H9 (cell line): ENCODE measurements around the gene BRK1. TPM values are rescaled to one million over a fixed set of nuclear protein-coding genes. Genes with fewer than 3 reads are reported as not detected.
A peak's percentile ranks its signal among the peaks of the same experiment; 100 is the strongest.

Source experiments
- DNase-seq: peaks from one replicate; pipeline ENCODE4 v3.0.0-alpha.2; 2017
- H2AFZ ChIP-seq: one replicate; pipeline ENCODE4 v1.6.1; 2013; ENCODE audit warnings: mild to moderate bottlenecking, low read length, control low read depth, moderate library complexity
- H2AK5ac ChIP-seq: 2 replicates; pipeline ENCODE4 v1.6.1; 2013; ENCODE audit warnings: low read length, control low read depth, mixed read lengths; ENCODE audit not compliant: insufficient read length
- H2BK120ac ChIP-seq: one replicate; pipeline ENCODE4 v1.6.1; 2013; ENCODE audit warnings: low read depth, mild to moderate bottlenecking, low read length, control low read depth, inconsistent platforms; ENCODE audit not compliant: poor library complexity, severe bottlenecking
- H2BK12ac ChIP-seq: 2 replicates; pipeline ENCODE4 v1.6.1; 2013; ENCODE audit warnings: low read length, control low read depth, mixed read lengths, low read depth; ENCODE audit not compliant: insufficient read length
- H2BK15ac ChIP-seq: 2 replicates; pipeline ENCODE4 v1.6.1; 2013; ENCODE audit warnings: low read depth, low read length, control low read depth
- H2BK20ac ChIP-seq: one replicate; pipeline ENCODE4 v1.6.1; 2013; ENCODE audit warnings: low read depth, mild to moderate bottlenecking, low read length, control low read depth, inconsistent platforms; ENCODE audit not compliant: poor library complexity, severe bottlenecking
- H2BK5ac ChIP-seq: 2 replicates; pipeline ENCODE4 v1.6.1; 2013; ENCODE audit warnings: low read length, control low read depth, mixed read lengths; ENCODE audit not compliant: insufficient read length
- H3K14ac ChIP-seq: 2 replicates; pipeline ENCODE4 v1.6.1; 2013; ENCODE audit warnings: low read length, control low read depth; ENCODE audit not compliant: insufficient read depth
- H3K18ac ChIP-seq: 2 replicates; pipeline ENCODE4 v1.6.1; 2013; ENCODE audit warnings: low read depth, mild to moderate bottlenecking, mixed read lengths, low read length, control low read depth; ENCODE audit not compliant: insufficient read length
- H3K23ac ChIP-seq: 2 replicates; pipeline ENCODE4 v1.6.1; 2013; ENCODE audit warnings: low read length, control low read depth, mixed read lengths, low read depth; ENCODE audit not compliant: insufficient read length
- H3K23me2 ChIP-seq: 2 replicates; pipeline ENCODE4 v1.6.1; 2013; ENCODE audit warnings: low read depth, mild to moderate bottlenecking, mixed read lengths, low read length, control low read depth; ENCODE audit not compliant: insufficient read length, poor library complexity, severe bottlenecking
- H3K27ac ChIP-seq: 2 replicates; pipeline ENCODE4 v1.5.1; 2013; ENCODE audit warnings: low read length, control low read depth, mixed read lengths, low read depth; ENCODE audit not compliant: insufficient read length
- H3K27me3 ChIP-seq: 2 replicates; pipeline ENCODE4 v1.6.1; 2013; ENCODE audit warnings: low read length, control low read depth, inconsistent platforms; ENCODE audit not compliant: insufficient read depth
- H3K4ac ChIP-seq: 2 replicates; pipeline ENCODE4 v1.6.1; 2013; ENCODE audit warnings: low read depth, mild to moderate bottlenecking, control low read depth, inconsistent platforms, low read length, moderate library complexity
- H3K4me1 ChIP-seq: 2 replicates; pipeline ENCODE4 v1.6.1; 2013; ENCODE audit warnings: low read length, control low read depth, inconsistent platforms; ENCODE audit not compliant: insufficient read depth
- H3K4me2 ChIP-seq: 2 replicates; pipeline ENCODE4 v1.6.1; 2013; ENCODE audit warnings: low read length, control low read depth, mixed read lengths; ENCODE audit not compliant: insufficient read length, insufficient read depth
- H3K56ac ChIP-seq: 2 replicates; pipeline ENCODE4 v1.6.1; 2013; ENCODE audit warnings: low read depth, mild to moderate bottlenecking, mixed read lengths, low read length, control low read depth; ENCODE audit not compliant: insufficient read length
- H3K79me1 ChIP-seq: 2 replicates; pipeline ENCODE4 v1.6.1; 2013; ENCODE audit warnings: low read depth, mild to moderate bottlenecking, moderate library complexity, low read length, control low read depth, inconsistent platforms; ENCODE audit not compliant: insufficient read depth, poor library complexity, severe bottlenecking
- H3K79me2 ChIP-seq: 2 replicates; pipeline ENCODE4 v1.6.1; 2013; ENCODE audit warnings: low read length, control low read depth, inconsistent platforms; ENCODE audit not compliant: insufficient read depth
- H3K9ac ChIP-seq: 2 replicates; pipeline ENCODE4 v1.6.1; 2013; ENCODE audit warnings: low read length, control low read depth, mixed read lengths; ENCODE audit not compliant: insufficient read length; ENCODE audit errors: extremely low read depth
- H3K9me3 ChIP-seq: one replicate; pipeline ENCODE4 v1.6.1; 2013; ENCODE audit warnings: low read depth, low read length, inconsistent platforms; ENCODE audit not compliant: control insufficient read depth
- H3T11ph ChIP-seq: one replicate; pipeline ENCODE4 v1.6.1; 2013; ENCODE audit warnings: mild to moderate bottlenecking, low read length, control low read depth, inconsistent platforms
- H4K20me1 ChIP-seq: one replicate; pipeline ENCODE4 v1.6.1; 2013; ENCODE audit not compliant: control insufficient read depth, insufficient read length, insufficient read depth
- H4K5ac ChIP-seq: 2 replicates; pipeline ENCODE4 v1.6.1; 2013; ENCODE audit warnings: low read depth, mild to moderate bottlenecking, mixed read lengths, low read length, control low read depth; ENCODE audit not compliant: insufficient read length
- H4K8ac ChIP-seq: replicated peaks from 2 replicates; pipeline ENCODE4 v1.6.1; 2013; ENCODE audit warnings: low read length, control low read depth, mixed read lengths, low read depth; ENCODE audit not compliant: insufficient read length
- H4K91ac ChIP-seq: 2 replicates; pipeline ENCODE4 v1.6.1; 2013; ENCODE audit warnings: low read depth, mild to moderate bottlenecking, moderate library complexity, mixed read lengths, low read length, control low read depth; ENCODE audit not compliant: insufficient read length
- H3K27ac Mint-ChIP-seq, 3 experiments: 2 replicates in 2 of 3; 3 replicates in 1 of 3; pipeline ENCODE4 v1.8.0; 2020 to 2021; ENCODE audit warnings: mixed read lengths in 3 of 3, mild to moderate bottlenecking in 1 of 3, moderate library complexity in 1 of 3
- H3K27me3 Mint-ChIP-seq: 2 replicates; pipeline ENCODE4 v1.8.0; 2021; ENCODE audit warnings: low read depth, mild to moderate bottlenecking, moderate library complexity, mixed read lengths
- H3K36me3 Mint-ChIP-seq, 3 experiments: 2 replicates in 2 of 3; 3 replicates in 1 of 3; pipeline ENCODE4 v1.8.0; 2020 to 2021; ENCODE audit warnings: low read depth in 3 of 3, mixed read lengths in 3 of 3; ENCODE audit not compliant: insufficient read depth in 1 of 3
- H3K4me1 Mint-ChIP-seq, 2 experiments: 2 replicates each; pipeline ENCODE4 v1.8.0; 2020; ENCODE audit warnings: mixed read lengths in 2 of 2
- H3K4me3 Mint-ChIP-seq, 2 experiments: 2 replicates in 1 of 2; 3 replicates in 1 of 2; pipeline ENCODE4 v1.8.0; 2020 to 2021; ENCODE audit warnings: mild to moderate bottlenecking in 2 of 2, mixed read lengths in 2 of 2, moderate library complexity in 1 of 2
- H3K9me3 Mint-ChIP-seq, 2 experiments: 2 replicates in 1 of 2; 3 replicates in 1 of 2; pipeline ENCODE4 v1.8.0; 2020; ENCODE audit warnings: mild to moderate bottlenecking in 2 of 2, mixed read lengths in 2 of 2, moderate library complexity in 1 of 2
- WGBS: extraction: QIAGEN DNeasy Blood & Tissue Kit; methylation state at CpG from one replicate; pipeline ENCODE4 v1.1.7; 2013; ENCODE audit warnings: missing lambda C conversion rate, low lambda C conversion rate, mixed read lengths; ENCODE audit not compliant: insufficient read length; ENCODE audit errors: extremely low coverage; 5-methylcytosine and 5-hydroxymethylcytosine counted together
- total RNA-seq: library from RNA; stranded (reverse); gene quantifications from 2 replicates; pipeline ENCODE4 v1.2.1, GENCODE V29; 2021
- TF ChIP-seq, protein P1 (sequence below): fragments of 200-600 bp; sonication (generic); conservative IDR thresholded peaks from 3 replicates; pipeline ENCODE4 v1.8.0; 2021; ENCODE audit warnings: antibody characterized with exemption, mild to moderate bottlenecking

BRK1 gene
- total RNA-seq, 1 experiment from 2014 or later, result 121 TPM

DNA sequence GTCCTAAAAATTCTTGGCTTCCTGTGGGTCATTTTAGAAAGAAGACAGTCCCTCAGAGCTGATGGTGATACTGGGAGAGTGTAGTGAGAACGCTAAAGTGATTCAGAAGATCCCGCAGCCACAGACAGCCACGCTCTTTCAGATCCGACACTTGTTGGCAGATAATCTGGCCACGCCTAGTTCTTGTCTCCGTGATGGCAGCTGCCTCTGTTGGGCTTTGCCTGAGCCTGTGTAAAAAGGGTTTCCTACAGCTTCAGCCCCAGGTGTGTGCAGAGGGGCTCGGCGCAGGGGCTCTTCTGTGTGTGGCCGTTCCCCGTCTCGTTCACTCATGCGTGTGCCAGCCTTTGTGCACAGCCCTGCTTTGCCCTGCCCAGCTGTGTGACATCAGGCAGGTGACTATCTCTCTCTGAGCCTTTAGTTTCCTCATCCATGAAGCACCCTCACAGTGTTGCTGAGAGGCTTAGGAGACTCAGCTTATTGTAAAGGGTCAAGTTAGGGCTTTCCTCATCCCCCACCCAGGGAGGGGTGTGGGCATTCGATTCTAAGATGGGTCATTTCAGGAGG is 55.5 kb downstream of the BRK1 start:
- no peak overlapping the region for H3K4me2 ChIP-seq
- no peak overlapping the region for H3K18ac ChIP-seq
- no peak overlapping the region for H2BK5ac ChIP-seq
- no peaks in the 10 kb centered on the region for H3K79me1 ChIP-seq
- TF ChIP-seq, protein P1, sequence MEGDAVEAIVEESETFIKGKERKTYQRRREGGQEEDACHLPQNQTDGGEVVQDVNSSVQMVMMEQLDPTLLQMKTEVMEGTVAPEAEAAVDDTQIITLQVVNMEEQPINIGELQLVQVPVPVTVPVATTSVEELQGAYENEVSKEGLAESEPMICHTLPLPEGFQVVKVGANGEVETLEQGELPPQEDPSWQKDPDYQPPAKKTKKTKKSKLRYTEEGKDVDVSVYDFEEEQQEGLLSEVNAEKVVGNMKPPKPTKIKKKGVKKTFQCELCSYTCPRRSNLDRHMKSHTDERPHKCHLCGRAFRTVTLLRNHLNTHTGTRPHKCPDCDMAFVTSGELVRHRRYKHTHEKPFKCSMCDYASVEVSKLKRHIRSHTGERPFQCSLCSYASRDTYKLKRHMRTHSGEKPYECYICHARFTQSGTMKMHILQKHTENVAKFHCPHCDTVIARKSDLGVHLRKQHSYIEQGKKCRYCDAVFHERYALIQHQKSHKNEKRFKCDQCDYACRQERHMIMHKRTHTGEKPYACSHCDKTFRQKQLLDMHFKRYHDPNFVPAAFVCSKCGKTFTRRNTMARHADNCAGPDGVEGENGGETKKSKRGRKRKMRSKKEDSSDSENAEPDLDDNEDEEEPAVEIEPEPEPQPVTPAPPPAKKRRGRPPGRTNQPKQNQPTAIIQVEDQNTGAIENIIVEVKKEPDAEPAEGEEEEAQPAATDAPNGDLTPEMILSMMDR, result no peak
- no peaks in the 10 kb centered on the region for H3K27me3 ChIP-seq
- no peak overlapping the region for H4K5ac ChIP-seq
- no peak overlapping the region for H3K14ac ChIP-seq
- no CpG with 5 or more reads among the region's 13 CpGs for WGBS
- H4K91ac ChIP-seq, result no peak overlapping the region
- no peaks in the 10 kb centered on the region for H3K23me2 ChIP-seq
- H2AFZ ChIP-seq, result no peak overlapping the region
- Mint-ChIP-seq H3K4me1 (peaks cover 6 to 10% of the 10 kb centered on the region in 2 experiments; a peak in 3 of 4 replicates), H3K27me3 (peaks cover 8% of the 10 kb centered on the region), H3K27ac (peak overlapping the region in 1 of 3 experiments; percentile 74; a peak in 1 of 7 replicates), H3K9me3 (peaks cover 14 to 21% of the 10 kb centered on the region in 2 experiments), H3K4me3 (no peak overlapping the region), H3K36me3 (peaks cover 7 to 18% (median 15%) of the 10 kb centered on the region in 3 experiments)
- H2BK20ac ChIP-seq, result no peak overlapping the region
- H4K20me1 ChIP-seq, result no peaks in the 10 kb centered on the region
- H3K56ac ChIP-seq, result no peak overlapping the region
- DNase-seq, result no peak
- no peak overlapping the region for H3K27ac ChIP-seq
- H3K4ac ChIP-seq, result no peak overlapping the region
- H2BK15ac ChIP-seq, result no peak overlapping the region
- H3K9me3 ChIP-seq, result no peaks in the 10 kb centered on the region
- H3K9ac ChIP-seq, result no peak overlapping the region
- H2BK120ac ChIP-seq, result no peak overlapping the region
- H2AK5ac ChIP-seq, result no peak overlapping the region
- H3K23ac ChIP-seq, result no peak overlapping the region
- H3T11ph ChIP-seq, result no peak overlapping the region
- H2BK12ac ChIP-seq, result no peak overlapping the region
- H4K8ac ChIP-seq, result no peak overlapping the region
- H3K79me2 ChIP-seq, result no peaks in the 10 kb centered on the region
- H3K4me1 ChIP-seq, result no peaks in the 10 kb centered on the region
